WTC11 (cell line): ENCODE measurements around the gene LSM4. TPM values are rescaled to one million over a fixed set of nuclear protein-coding genes. Genes with fewer than 3 reads are reported as not detected.

ENCODE experiments used
- ATAC-seq: fragments of 200-7000 bp; cut with Tn5 transposase; 2 replicates; pipeline ENCODE4 v1.10.0; 2021; ENCODE audit warnings: mild to moderate bottlenecking, moderate library complexity
- CTCF ChIA-PET: fragments of 300-600 bp; sonication (Branson Sonifier 250); formaldehyde crosslinking; loops from one replicate; lab custom pipeline; 2021; ENCODE audit warnings: antibody characterized with exemption; lab: Charles Lee
- POLR2A ChIA-PET: fragments of 350-600 bp; sonication (Branson Sonifier 250); formaldehyde crosslinking; loops from one replicate; lab custom pipeline; 2021; ENCODE audit warnings: antibody characterized with exemption; lab: Charles Lee
- DNase-seq: peaks from one replicate; pipeline ENCODE4 v3.0.0; 2021; ENCODE audit warnings: low spot score
- H3K27ac Mint-ChIP-seq: 2 replicates; pipeline ENCODE4 v1.8.0; 2021; ENCODE audit warnings: mixed read lengths
- H3K27me3 Mint-ChIP-seq: 2 replicates; pipeline ENCODE4 v1.8.0; 2021; ENCODE audit warnings: low read depth, mild to moderate bottlenecking, moderate library complexity, mixed read lengths
- H3K36me3 Mint-ChIP-seq: 2 replicates; pipeline ENCODE4 v1.8.0; 2021; ENCODE audit warnings: mixed read lengths
- H3K4me1 Mint-ChIP-seq: 2 replicates; pipeline ENCODE4 v1.8.0; 2022; ENCODE audit warnings: mixed read lengths
- H3K4me3 Mint-ChIP-seq: 2 replicates; pipeline ENCODE4 v1.8.0; 2021; ENCODE audit warnings: mild to moderate bottlenecking, moderate library complexity, mixed read lengths
- H3K9me3 Mint-ChIP-seq: 2 replicates; pipeline ENCODE4 v1.8.0; 2021; ENCODE audit warnings: mixed read lengths
- CTCF ChIP-seq: fragments of 200-600 bp; IDR thresholded peaks from 2 replicates; pipeline ENCODE4 v1.8.0; 2022; ENCODE audit warnings: antibody characterized with exemption
- E2F4 ChIP-seq: sonication (generic); formaldehyde crosslinking; IDR thresholded peaks from 2 replicates; pipeline ENCODE4 v1.8.1; 2022; ENCODE audit warnings: low read depth, mild to moderate bottlenecking, moderate library complexity, missing genetic modification reagents, borderline replicate concordance
- EMX1 ChIP-seq: fragments of 250-450 bp; sonication (Bioruptor Pico); IDR thresholded peaks from 2 replicates; pipeline ENCODE4 v1.8.0; 2021; ENCODE audit warnings: mild to moderate bottlenecking
- FOXK1 ChIP-seq: sonication (generic); formaldehyde crosslinking; IDR thresholded peaks from 2 replicates; pipeline ENCODE4 v1.8.0; 2022; ENCODE audit warnings: mild to moderate bottlenecking, moderate library complexity, missing genetic modification reagents
- FOXP4 ChIP-seq: sonication (generic); formaldehyde crosslinking; IDR thresholded peaks from 2 replicates; pipeline ENCODE4 v1.8.0; 2022; ENCODE audit warnings: mild to moderate bottlenecking, missing genetic modification reagents
- JUN ChIP-seq: sonication (generic); formaldehyde crosslinking; IDR thresholded peaks from 2 replicates; pipeline ENCODE4 v1.8.0; 2023; ENCODE audit warnings: mild to moderate bottlenecking, missing genetic modification reagents
- NFE2L1 ChIP-seq: sonication (generic); formaldehyde crosslinking; IDR thresholded peaks from 2 replicates; pipeline ENCODE4 v1.8.1; 2023; ENCODE audit warnings: missing genetic modification reagents
- NFYB ChIP-seq: sonication (generic); formaldehyde crosslinking; conservative IDR thresholded peaks from 2 replicates; pipeline ENCODE4 v1.8.0; 2022; ENCODE audit warnings: low read depth, missing genetic modification reagents
- SP1 ChIP-seq: sonication (generic); formaldehyde crosslinking; conservative IDR thresholded peaks from 2 replicates; pipeline ENCODE4 v1.8.1; 2022; ENCODE audit warnings: missing genetic modification reagents
- ZBTB21 ChIP-seq: sonication (generic); formaldehyde crosslinking; IDR thresholded peaks from 2 replicates; pipeline ENCODE4 v1.8.1; 2023; ENCODE audit warnings: mild to moderate bottlenecking, missing genetic modification reagents, borderline replicate concordance
- ZNF317 ChIP-seq: sonication (generic); formaldehyde crosslinking; IDR thresholded peaks from 2 replicates; pipeline ENCODE4 v1.8.1; 2023; ENCODE audit warnings: low read depth, mild to moderate bottlenecking, moderate library complexity, missing genetic modification reagents, borderline replicate concordance
- ZNF396 ChIP-seq: fragments of 250-450 bp; sonication (Bioruptor Pico); IDR thresholded peaks from 2 replicates; pipeline ENCODE4 v1.8.0; 2021; ENCODE audit warnings: mild to moderate bottlenecking, moderate library complexity, borderline replicate concordance
- ZNF416 ChIP-seq: fragments of 250-450 bp; sonication (Bioruptor Pico); IDR thresholded peaks from 2 replicates; pipeline ENCODE4 v1.9.0; 2021; ENCODE audit warnings: mild to moderate bottlenecking, inconsistent platforms
- ZNF423 ChIP-seq: fragments of 250-450 bp; sonication (Bioruptor Pico); IDR thresholded peaks from 2 replicates; pipeline ENCODE4 v2.1.2; 2022; ENCODE audit warnings: mild to moderate bottlenecking, moderate library complexity
- total RNA-seq: library from RNA; stranded (reverse); gene quantifications from 3 replicates; pipeline ENCODE4 v1.2.3, GENCODE V29; 2021
- TF ChIP-seq, protein P1 (sequence below): sonication (generic); formaldehyde crosslinking; IDR thresholded peaks from 2 replicates; pipeline ENCODE4 v1.8.1; 2023; ENCODE audit warnings: mild to moderate bottlenecking, missing genetic modification reagents
- TF ChIP-seq, protein P2 (sequence below): fragments of 250-450 bp; sonication (Bioruptor Pico); IDR thresholded peaks from 2 replicates; pipeline ENCODE4 v1.9.0; 2021; ENCODE audit warnings: mild to moderate bottlenecking
- TF ChIP-seq, protein P3 (sequence below): sonication (generic); formaldehyde crosslinking; IDR thresholded peaks from 2 replicates; pipeline ENCODE4 v1.8.0; 2023; ENCODE audit warnings: missing genetic modification reagents, mild to moderate bottlenecking, borderline replicate concordance
- TF ChIP-seq, protein P4 (sequence below): fragments of 250-450 bp; sonication (Bioruptor Pico); conservative IDR thresholded peaks from 2 replicates; pipeline ENCODE4 v1.9.0; 2021; ENCODE audit warnings: mild to moderate bottlenecking

The LSM4 gene
- total RNA-seq, 1 experiment from 2014 or later, result 373 TPM

GRCh38 chr19:18281082-18282020, 41.5 kb downstream of the LSM4 start, which contains the start of gene JUND (continued):
- TF ChIP-seq, protein P1, sequence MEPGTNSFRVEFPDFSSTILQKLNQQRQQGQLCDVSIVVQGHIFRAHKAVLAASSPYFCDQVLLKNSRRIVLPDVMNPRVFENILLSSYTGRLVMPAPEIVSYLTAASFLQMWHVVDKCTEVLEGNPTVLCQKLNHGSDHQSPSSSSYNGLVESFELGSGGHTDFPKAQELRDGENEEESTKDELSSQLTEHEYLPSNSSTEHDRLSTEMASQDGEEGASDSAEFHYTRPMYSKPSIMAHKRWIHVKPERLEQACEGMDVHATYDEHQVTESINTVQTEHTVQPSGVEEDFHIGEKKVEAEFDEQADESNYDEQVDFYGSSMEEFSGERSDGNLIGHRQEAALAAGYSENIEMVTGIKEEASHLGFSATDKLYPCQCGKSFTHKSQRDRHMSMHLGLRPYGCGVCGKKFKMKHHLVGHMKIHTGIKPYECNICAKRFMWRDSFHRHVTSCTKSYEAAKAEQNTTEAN (CRISPR knock-in tag), result peak; percentile 59; the same call in 1 of the 2 replicates
- TF ChIP-seq SP1 (CRISPR knock-in tag), result peak; percentile 95
- peak; percentile 19; the same call in 1 of the 2 replicates for TF ChIP-seq JUN (CRISPR knock-in tag)
- TF ChIP-seq ZNF423 (CRISPR knock-in tag), result peak; percentile 90
- peak; percentile 84; the same call in 1 of the 2 replicates for TF ChIP-seq EMX1 (CRISPR knock-in tag)
- peak; percentile 84 for TF ChIP-seq NFYB (CRISPR knock-in tag)
- peak; percentile 71; the same call in 1 of the 2 replicates for TF ChIP-seq E2F4 (CRISPR knock-in tag)
- 0 out of 2 replicates have a peak, but pooled peaks have one; percentile 48 for TF ChIP-seq NFE2L1 (CRISPR knock-in tag)
- TF ChIP-seq CTCF, result no peak
- TF ChIP-seq, all 79 proteins: peak for 26

DNA sequence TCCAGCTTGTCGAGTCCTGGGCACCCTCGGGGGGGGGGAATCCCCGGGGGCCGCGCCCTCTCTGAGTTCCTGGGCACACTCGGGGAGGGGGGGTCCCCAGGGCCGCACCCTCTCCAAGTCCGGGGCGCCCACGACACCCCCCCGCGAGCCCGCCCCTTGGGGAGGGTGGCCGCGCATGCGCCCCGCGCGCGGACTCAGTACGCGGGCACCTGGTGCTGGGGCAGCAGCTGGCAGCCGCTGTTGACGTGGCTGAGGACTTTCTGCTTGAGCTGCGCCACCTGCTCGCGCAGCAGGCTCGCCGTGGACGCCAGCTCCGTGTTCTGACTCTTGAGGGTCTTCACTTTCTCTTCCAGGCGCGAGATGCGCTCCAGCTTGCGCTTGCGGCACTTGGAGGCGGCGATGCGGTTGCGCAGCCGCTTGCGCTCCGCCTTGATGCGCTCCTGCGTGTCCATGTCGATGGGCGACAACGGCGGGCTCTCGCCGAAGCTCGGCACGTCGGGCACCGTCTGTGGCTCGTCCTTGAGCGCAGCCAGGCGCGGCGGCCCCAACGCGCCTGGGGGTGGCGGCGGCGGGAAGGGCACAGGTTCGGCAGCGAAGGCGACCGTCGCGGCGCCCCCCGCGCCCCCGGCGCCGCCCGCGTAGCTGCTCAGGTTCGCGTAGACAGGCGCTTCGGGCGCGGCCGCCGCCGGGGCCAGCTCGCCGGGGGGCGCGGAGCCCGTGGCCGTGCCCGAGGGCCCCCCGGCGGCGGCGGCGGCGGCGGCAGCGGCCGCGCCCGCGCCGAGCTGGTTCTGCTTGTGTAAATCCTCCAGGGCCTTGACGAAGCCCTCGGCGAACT, 42.4 kb downstream of the LSM4 start:
- Mint-ChIP-seq H3K4me3 (peak overlapping the region; percentile 96), H3K36me3 (peaks cover 12% of the 10 kb centered on the region), H3K27ac (peak overlapping the region; percentile 94), H3K27me3 (peaks cover 3% of the 10 kb centered on the region; the same call in 1 of the 2 replicates), H3K9me3 (no peaks in the 10 kb centered on the region), H3K4me1 (peaks cover 27% of the 10 kb centered on the region)
- ATAC-seq, result no peak
- CTCF ChIA-PET, result interaction anchor here (0.6 to 6.8 kb wide), 48 partner anchors 8 to 328 kb away, joined by 3 to 240 read pairs (median 8); partner anchors contain the start of genes GDF15, LSM4, MPV17L2 and PGPEP1
- DNase-seq, result peak; percentile 53
- POLR2A ChIA-PET, result interaction anchor here (0.6 to 5.1 kb wide), 30 partner anchors 12 to 330 kb away, joined by 3 to 200 read pairs (median 9); partner anchors contain the start of genes GDF15, LSM4, MPV17L2 and RAB3A
- TF ChIP-seq, protein P2, sequence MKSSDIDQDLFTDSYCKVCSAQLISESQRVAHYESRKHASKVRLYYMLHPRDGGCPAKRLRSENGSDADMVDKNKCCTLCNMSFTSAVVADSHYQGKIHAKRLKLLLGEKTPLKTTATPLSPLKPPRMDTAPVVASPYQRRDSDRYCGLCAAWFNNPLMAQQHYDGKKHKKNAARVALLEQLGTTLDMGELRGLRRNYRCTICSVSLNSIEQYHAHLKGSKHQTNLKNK (CRISPR knock-in tag), result no peak
- TF ChIP-seq, protein P3, sequence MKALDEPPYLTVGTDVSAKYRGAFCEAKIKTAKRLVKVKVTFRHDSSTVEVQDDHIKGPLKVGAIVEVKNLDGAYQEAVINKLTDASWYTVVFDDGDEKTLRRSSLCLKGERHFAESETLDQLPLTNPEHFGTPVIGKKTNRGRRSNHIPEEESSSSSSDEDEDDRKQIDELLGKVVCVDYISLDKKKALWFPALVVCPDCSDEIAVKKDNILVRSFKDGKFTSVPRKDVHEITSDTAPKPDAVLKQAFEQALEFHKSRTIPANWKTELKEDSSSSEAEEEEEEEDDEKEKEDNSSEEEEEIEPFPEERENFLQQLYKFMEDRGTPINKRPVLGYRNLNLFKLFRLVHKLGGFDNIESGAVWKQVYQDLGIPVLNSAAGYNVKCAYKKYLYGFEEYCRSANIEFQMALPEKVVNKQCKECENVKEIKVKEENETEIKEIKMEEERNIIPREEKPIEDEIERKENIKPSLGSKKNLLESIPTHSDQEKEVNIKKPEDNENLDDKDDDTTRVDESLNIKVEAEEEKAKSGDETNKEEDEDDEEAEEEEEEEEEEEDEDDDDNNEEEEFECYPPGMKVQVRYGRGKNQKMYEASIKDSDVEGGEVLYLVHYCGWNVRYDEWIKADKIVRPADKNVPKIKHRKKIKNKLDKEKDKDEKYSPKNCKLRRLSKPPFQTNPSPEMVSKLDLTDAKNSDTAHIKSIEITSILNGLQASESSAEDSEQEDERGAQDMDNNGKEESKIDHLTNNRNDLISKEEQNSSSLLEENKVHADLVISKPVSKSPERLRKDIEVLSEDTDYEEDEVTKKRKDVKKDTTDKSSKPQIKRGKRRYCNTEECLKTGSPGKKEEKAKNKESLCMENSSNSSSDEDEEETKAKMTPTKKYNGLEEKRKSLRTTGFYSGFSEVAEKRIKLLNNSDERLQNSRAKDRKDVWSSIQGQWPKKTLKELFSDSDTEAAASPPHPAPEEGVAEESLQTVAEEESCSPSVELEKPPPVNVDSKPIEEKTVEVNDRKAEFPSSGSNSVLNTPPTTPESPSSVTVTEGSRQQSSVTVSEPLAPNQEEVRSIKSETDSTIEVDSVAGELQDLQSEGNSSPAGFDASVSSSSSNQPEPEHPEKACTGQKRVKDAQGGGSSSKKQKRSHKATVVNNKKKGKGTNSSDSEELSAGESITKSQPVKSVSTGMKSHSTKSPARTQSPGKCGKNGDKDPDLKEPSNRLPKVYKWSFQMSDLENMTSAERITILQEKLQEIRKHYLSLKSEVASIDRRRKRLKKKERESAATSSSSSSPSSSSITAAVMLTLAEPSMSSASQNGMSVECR (CRISPR knock-in tag), result peak; percentile 90; the same call in 1 of the 2 replicates
- no peak for TF ChIP-seq ZNF396 (CRISPR knock-in tag)
- TF ChIP-seq ZBTB21 (CRISPR knock-in tag), result no peak
- TF ChIP-seq ZNF416, result peak; percentile 9; the same call in 1 of the 2 replicates
- TF ChIP-seq FOXP4 (CRISPR knock-in tag), result peak; percentile 80; the same call in 1 of the 2 replicates
- TF ChIP-seq ZNF423 (CRISPR knock-in tag), result no peak
- peak; percentile 30; the same call in 1 of the 2 replicates for TF ChIP-seq FOXK1
- TF ChIP-seq, protein P4, sequence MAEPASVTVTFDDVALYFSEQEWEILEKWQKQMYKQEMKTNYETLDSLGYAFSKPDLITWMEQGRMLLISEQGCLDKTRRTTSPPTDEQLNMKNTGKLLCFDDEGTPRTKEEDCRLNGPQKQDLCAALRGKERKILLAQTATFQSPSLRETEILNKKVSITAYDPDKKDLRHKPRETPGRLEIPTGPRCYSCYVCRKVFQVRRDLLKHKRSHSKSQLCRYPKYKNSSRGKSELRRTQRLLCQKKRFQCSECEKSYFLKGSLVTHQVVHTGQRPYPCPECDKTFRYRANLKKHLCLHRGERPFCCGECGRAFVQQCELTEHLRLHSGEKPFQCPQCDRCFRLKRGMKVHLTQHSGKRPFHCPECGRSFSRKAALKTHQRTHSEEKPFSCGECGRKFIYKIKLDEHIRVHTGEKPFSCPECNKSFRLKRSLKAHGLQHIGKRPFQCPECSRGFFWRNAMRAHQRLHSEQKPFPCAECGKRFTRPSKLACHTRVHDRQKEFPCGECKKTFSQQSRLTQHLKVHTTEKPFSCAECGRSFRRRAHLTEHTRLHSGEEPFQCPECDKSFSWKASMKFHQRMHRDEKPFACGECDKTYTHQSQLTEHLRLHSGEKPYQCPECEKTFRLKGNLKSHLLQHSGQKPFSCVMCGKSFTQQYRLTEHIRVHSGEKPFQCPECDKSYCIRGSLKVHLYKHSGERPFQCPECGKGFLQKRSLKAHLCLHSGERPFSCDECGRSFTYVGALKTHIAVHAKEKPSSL (CRISPR knock-in tag), result no peak
- 0 out of 2 replicates have a peak, but pooled peaks have one; percentile 23 for TF ChIP-seq ZNF317 (CRISPR knock-in tag)
